B cell (primary cell): ENCODE results near the gene KIF21B. TPM values are rescaled to one million over a fixed set of nuclear protein-coding genes. Genes with fewer than 3 reads are reported as not detected.

Experiments used
- ATAC-seq: fragments of 200-7000 bp; cut with Tn5 transposase; one replicate; pipeline ENCODE4 v1.10.0; 2021; ENCODE audit warnings: low read depth, mild to moderate bottlenecking, moderate number of reproducible peaks, moderate library complexity
- CTCF ChIA-PET: fragments of 350-600 bp; sonication (Branson Sonifier 250); formaldehyde crosslinking; loops from one replicate; lab custom pipeline; 2021; ENCODE audit warnings: antibody characterized with exemption, inconsistent platforms; lab: Charles Lee
- POLR2A ChIA-PET: fragments of 350-600 bp; sonication (Branson Sonifier 250); formaldehyde crosslinking; loops from one replicate; lab custom pipeline; 2021; ENCODE audit warnings: antibody characterized with exemption; lab: Charles Lee
- DNase-seq: peaks from one replicate; pipeline ENCODE4 v3.0.0; 2013
- H2AFZ ChIP-seq: 2 replicates; pipeline ENCODE4 v1.6.1; 2012; ENCODE audit warnings: mild to moderate bottlenecking, low read depth, low read length; ENCODE audit not compliant: insufficient read depth, poor library complexity, severe bottlenecking
- H3K27ac ChIP-seq, 2 donors: 1 replicate in 1 of 2; 2 replicates in 1 of 2; pipeline ENCODE4 v1.5.1; 2012 to 2013; ENCODE audit warnings: low read length in 2 of 2, mild to moderate bottlenecking in 2 of 2, moderate library complexity in 1 of 2
- H3K27me3 ChIP-seq, 4 experiments: fragments of 200-600 bp in 1 of 4; sonication (generic) in 1 of 4; replicated peaks in 1 of 4; 1 replicate in 2 of 4; 2 replicates in 2 of 4; pipeline versions ENCODE4 v1.6.1 to v1.7.0; 2013 to 2016; ENCODE audit warnings: low read length in 3 of 4, mild to moderate bottlenecking in 2 of 4, mixed read lengths in 1 of 4, moderate library complexity in 1 of 4; ENCODE audit not compliant: insufficient read depth in 4 of 4, control insufficient read depth in 3 of 4; ENCODE audit errors: control extremely low read depth in 1 of 4
- H3K36me3 ChIP-seq, 2 experiments: replicated peaks in 1 of 2; 1 replicate in 1 of 2; 2 replicates in 1 of 2; pipeline versions ENCODE4 v1.6.1 to v1.7.1; 2013; ENCODE audit warnings: low read length in 1 of 2; ENCODE audit not compliant: insufficient read depth in 2 of 2, control insufficient read depth in 1 of 2; ENCODE audit errors: control extremely low read depth in 1 of 2, extremely low read depth in 1 of 2
- H3K4me1 ChIP-seq, 2 donors: fragments of 200-600 bp in 1 of 2; sonication (generic) in 1 of 2; 1 replicate in 1 of 2; 2 replicates in 1 of 2; pipeline versions ENCODE4 v1.5.1 to v1.6.1; 2013 to 2017; ENCODE audit warnings: low read length in 2 of 2; ENCODE audit not compliant: control insufficient read depth in 2 of 2, insufficient read depth in 2 of 2
- H3K4me2 ChIP-seq: replicated peaks from 2 replicates; pipeline ENCODE3; 2012; ENCODE audit warnings: mild to moderate bottlenecking, low read depth, low read length; ENCODE audit not compliant: poor library complexity, severe bottlenecking
- H3K4me3 ChIP-seq, 5 experiments: fragments of 200-600 bp in 1 of 5; sonication (generic) in 1 of 5; 1 replicate in 3 of 5; 2 replicates in 2 of 5; pipeline versions ENCODE4 v1.5.1 to v1.7.0; 2011 to 2016; ENCODE audit warnings: low read length in 4 of 5, mild to moderate bottlenecking in 4 of 5, low read depth in 2 of 5, control low read depth in 1 of 5, moderate library complexity in 1 of 5; ENCODE audit not compliant: insufficient read depth in 1 of 5; ENCODE audit errors: control extremely low read depth in 1 of 5, extremely low read depth in 1 of 5
- H3K79me2 ChIP-seq: fragments of 200-600 bp; sonication (generic); one replicate; pipeline ENCODE4 v1.6.0; 2016; ENCODE audit warnings: low read length; ENCODE audit not compliant: control insufficient read depth, insufficient read depth
- H3K9ac ChIP-seq: fragments of 200-600 bp; sonication (generic); 2 replicates; pipeline ENCODE4 v1.6.1; 2017; ENCODE audit warnings: mild to moderate bottlenecking, low read length, moderate library complexity
- H3K9me3 ChIP-seq, 3 donors: one replicate each; pipeline versions ENCODE4 v1.6.1 to v1.7.1; 2013; ENCODE audit warnings: low read length in 2 of 3; ENCODE audit not compliant: control insufficient read depth in 2 of 3, insufficient read depth in 1 of 3; ENCODE audit errors: control extremely low read depth in 1 of 3
- H4K20me1 ChIP-seq: 2 replicates; pipeline ENCODE4 v1.6.0; 2012; ENCODE audit warnings: mild to moderate bottlenecking, low read length; ENCODE audit not compliant: insufficient read depth, control insufficient read depth, poor library complexity, severe bottlenecking
- H3K27ac Mint-ChIP-seq: one replicate; pipeline ENCODE4 v1.8.0; 2021; ENCODE audit warnings: mixed read lengths
- H3K27me3 Mint-ChIP-seq: one replicate; pipeline ENCODE4 v1.8.0; 2021; ENCODE audit warnings: mixed read lengths
- H3K4me1 Mint-ChIP-seq: one replicate; pipeline ENCODE4 v1.8.0; 2021; ENCODE audit warnings: mixed read lengths
- H3K4me3 Mint-ChIP-seq: one replicate; pipeline ENCODE4 v1.8.0; 2021; ENCODE audit warnings: mixed read lengths
- H3K9me3 Mint-ChIP-seq: one replicate; pipeline ENCODE4 v1.8.0; 2022; ENCODE audit warnings: mixed read lengths; ENCODE audit not compliant: insufficient read depth
- EZH2 ChIP-seq: IDR thresholded peaks from 2 replicates; pipeline ENCODE4 v1.6.1; 2012; ENCODE audit warnings: borderline replicate concordance, low read depth, mild to moderate bottlenecking, moderate library complexity, low read length; ENCODE audit not compliant: insufficient read depth, poor library complexity, severe bottlenecking
- WGBS: methylation state at CpG from one replicate; pipeline ENCODE4 v1.1.5; 2013; ENCODE audit warnings: missing lambda C conversion rate; ENCODE audit not compliant: insufficient coverage; 5-methylcytosine and 5-hydroxymethylcytosine counted together
- intact Hi-C: fragments of 100-400 bp; cut with micrococcal nuclease; formaldehyde crosslinking; loops from one replicate; pipeline ENCODE4 v1.10.0; 2022
- polyA plus RNA-seq: library from polyadenylated mRNA; depleted of rRNA; stranded (reverse); fragments of >200 nt; gene quantifications from 2 replicates; pipeline ENCODE4 v1.2.3, GENCODE V29; 2012
- total RNA-seq, 2 donors: library from RNA; stranded (reverse); fragments of 120-200 nt in 1 of 2; gene quantifications; 1 replicate in 1 of 2; 2 replicates in 1 of 2; pipeline versions ENCODE4 v1.2.3 to v1.2.4, GENCODE V29; 2013 to 2022
- TF ChIP-seq, protein P1 (sequence below): fragments of 200-600 bp; IDR thresholded peaks from one replicate; pipeline ENCODE4 v1.8.0; 2022; ENCODE audit warnings: antibody characterized with exemption, mild to moderate bottlenecking

KIF21B gene
- total and polyA plus RNA-seq, 2 donors (not counting 1 experiment from before 2014, with no cell fraction given), result 41.1 to 41.6 TPM

DNA sequence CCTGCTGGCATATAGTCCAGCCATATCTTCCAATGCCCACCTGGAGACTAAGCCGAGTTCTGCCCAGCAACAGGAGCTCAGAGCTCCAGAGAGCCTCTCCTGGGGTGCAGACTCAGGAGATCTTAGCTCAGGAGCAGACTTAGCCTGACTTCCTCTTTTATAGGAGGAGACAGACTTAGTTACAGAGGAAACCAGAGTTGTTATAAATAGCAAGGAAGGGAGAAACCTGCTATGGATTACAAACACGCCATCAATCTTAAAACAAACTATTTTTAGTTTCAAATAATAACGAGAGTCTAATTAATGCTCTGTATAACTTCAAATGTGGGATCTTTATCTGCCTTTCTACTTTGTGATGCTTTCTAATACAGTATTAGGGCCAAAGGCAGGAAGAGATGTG is 3.3 kb upstream of the KIF21B start:
- no peaks in the 10 kb centered on the region for H3K9me3 Mint-ChIP-seq
- ATAC-seq (no peak), DNase-seq (peak; percentile 47)
- H2AFZ ChIP-seq, result no peak overlapping the region
- H3K4me1 ChIP-seq, result peaks cover 35 to 46% of the 10 kb centered on the region in 2 donors
- ChIA-PET POLR2A (interaction anchor here (0.6 to 1.4 kb wide), 2 partner anchors 9 to 20 kb away, joined by 3 read pairs; no protein-coding TSS in a partner anchor), CTCF (interaction anchor here (1.2 to 10.5 kb wide), 8 partner anchors 10 to 87 kb away, joined by 4 to 83 read pairs (median 8); no protein-coding TSS in a partner anchor)
- no peaks in the 10 kb centered on the region for H3K27me3 ChIP-seq
- H3K36me3 ChIP-seq, result no peaks in the 10 kb centered on the region
- no peak overlapping the region for H3K4me3 ChIP-seq
- H3K4me3 Mint-ChIP-seq, result peak overlapping the region; percentile 37
- peak overlapping the region in 1 of 2 donors; percentile 0 for H3K27ac ChIP-seq
- TF ChIP-seq, protein P1, sequence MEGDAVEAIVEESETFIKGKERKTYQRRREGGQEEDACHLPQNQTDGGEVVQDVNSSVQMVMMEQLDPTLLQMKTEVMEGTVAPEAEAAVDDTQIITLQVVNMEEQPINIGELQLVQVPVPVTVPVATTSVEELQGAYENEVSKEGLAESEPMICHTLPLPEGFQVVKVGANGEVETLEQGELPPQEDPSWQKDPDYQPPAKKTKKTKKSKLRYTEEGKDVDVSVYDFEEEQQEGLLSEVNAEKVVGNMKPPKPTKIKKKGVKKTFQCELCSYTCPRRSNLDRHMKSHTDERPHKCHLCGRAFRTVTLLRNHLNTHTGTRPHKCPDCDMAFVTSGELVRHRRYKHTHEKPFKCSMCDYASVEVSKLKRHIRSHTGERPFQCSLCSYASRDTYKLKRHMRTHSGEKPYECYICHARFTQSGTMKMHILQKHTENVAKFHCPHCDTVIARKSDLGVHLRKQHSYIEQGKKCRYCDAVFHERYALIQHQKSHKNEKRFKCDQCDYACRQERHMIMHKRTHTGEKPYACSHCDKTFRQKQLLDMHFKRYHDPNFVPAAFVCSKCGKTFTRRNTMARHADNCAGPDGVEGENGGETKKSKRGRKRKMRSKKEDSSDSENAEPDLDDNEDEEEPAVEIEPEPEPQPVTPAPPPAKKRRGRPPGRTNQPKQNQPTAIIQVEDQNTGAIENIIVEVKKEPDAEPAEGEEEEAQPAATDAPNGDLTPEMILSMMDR, result no peak
- no peak for TF ChIP-seq EZH2
- no peak overlapping the region for H3K9ac ChIP-seq
- peak overlapping the region; percentile 53 for H3K27ac Mint-ChIP-seq
- no peaks in the 10 kb centered on the region for H3K27me3 Mint-ChIP-seq
- intact Hi-C loops, result loop anchor here (2.0 to 10.0 kb wide), 3 partner anchors 16 to 872 kb away; no protein-coding TSS in a partner anchor
- peaks cover 14% of the 10 kb centered on the region for H3K79me2 ChIP-seq
- H4K20me1 ChIP-seq, result peaks cover 5% of the 10 kb centered on the region
- peak overlapping the region; percentile 61 for H3K4me2 ChIP-seq
- H3K9me3 ChIP-seq, result no peaks in the 10 kb centered on the region
- H3K4me1 Mint-ChIP-seq, result peaks cover 47% of the 10 kb centered on the region
- WGBS, result 0% methylated on average over 1 of the region's 3 CpGs

DNA sequence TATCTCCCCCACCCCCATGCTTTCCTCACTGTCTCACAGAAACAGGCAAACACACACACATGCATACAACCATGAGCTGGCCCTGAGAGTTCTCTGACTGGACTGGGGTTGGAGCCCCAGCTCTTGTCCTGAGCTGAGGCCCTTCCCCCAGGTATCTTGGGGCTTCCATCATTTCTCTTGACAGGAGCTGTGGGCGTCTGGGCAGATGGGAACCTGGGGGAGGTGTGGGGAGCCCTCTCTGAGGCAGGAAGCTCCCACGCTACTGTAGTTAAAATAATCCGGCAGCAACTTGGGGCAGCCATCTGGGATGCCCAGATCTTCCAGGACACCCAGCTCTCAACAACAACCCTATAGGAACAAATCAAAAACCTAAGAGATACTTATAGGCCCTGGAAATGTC is 2.7 kb upstream of the KIF21B start:
- TF ChIP-seq, protein P1, result no peak
- no peak for TF ChIP-seq EZH2
- DNase-seq (no peak), ATAC-seq (no peak)
- H3K9me3 ChIP-seq, result no peaks in the 10 kb centered on the region
- peaks cover 20% of the 10 kb centered on the region for H3K79me2 ChIP-seq
- Mint-ChIP-seq H3K9me3 (no peaks in the 10 kb centered on the region), H3K27me3 (no peaks in the 10 kb centered on the region), H3K4me3 (peak overlapping the region; percentile 41), H3K4me1 (peaks cover 53% of the 10 kb centered on the region), H3K27ac (peak overlapping the region; percentile 78)
- H3K27me3 ChIP-seq, result no peaks in the 10 kb centered on the region
- 30% methylated on average over 2 of the region's 3 CpGs for WGBS
- H3K36me3 ChIP-seq, result no peaks in the 10 kb centered on the region
- H3K9ac ChIP-seq, result no peak overlapping the region
- peaks cover 5% of the 10 kb centered on the region for H4K20me1 ChIP-seq
- H2AFZ ChIP-seq, result no peak overlapping the region
- intact Hi-C loops, result loop anchor here (2.0 to 10.0 kb wide), 3 partner anchors 17 to 871 kb away; no protein-coding TSS in a partner anchor
- H3K4me2 ChIP-seq, result peak overlapping the region; percentile 61
- CTCF ChIA-PET, result interaction anchor here (0.6 to 10.5 kb wide), 11 partner anchors 9 to 88 kb away, joined by 3 to 83 read pairs (median 6); no protein-coding TSS in a partner anchor
- POLR2A ChIA-PET, result interaction anchor here (0.6 to 1.4 kb wide), 2 partner anchors 9 to 20 kb away, joined by 3 read pairs; no protein-coding TSS in a partner anchor
- H3K4me1 ChIP-seq, result peaks cover 41 to 52% of the 10 kb centered on the region in 2 donors
- H3K27ac ChIP-seq, result no peak overlapping the region
- H3K4me3 ChIP-seq, result no peak overlapping the region
